ENCODE data around the gene MTCL3.

MTCL3 gene

DNA sequence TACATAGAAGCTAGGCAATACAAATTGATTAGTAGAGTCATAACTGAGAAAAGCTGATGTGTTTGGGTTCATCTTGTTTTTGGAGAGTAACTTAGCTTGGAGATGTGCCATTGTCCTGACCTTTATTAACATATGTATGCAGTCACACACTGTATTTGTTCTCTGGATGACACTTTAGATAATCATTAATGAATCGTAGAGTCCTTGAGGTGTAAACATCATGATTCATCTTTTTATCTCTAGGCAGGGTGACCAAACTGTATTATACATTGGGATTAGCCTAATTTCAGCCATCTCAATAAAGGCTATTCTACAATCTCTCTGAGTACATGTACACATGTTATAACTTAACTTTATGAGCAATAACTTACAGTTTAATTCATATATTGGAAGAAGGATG lies 3.6 kb upstream of the MTCL3 start:
- Histone ChIP-seq H3K4me3 (ENCODE audit: control insufficient read depth in 2 of 3, extremely low read depth in 1 of 3, insufficient read depth in 2 of 3, low read depth in 1 of 3, low read length in 3 of 3) (no peak overlapping the region), H3K27me3 (ENCODE audit: control insufficient read depth, extremely low read depth, insufficient read depth, low read length) (peaks cover 24% of the 10 kb centered on the region), H3K9me1 (ENCODE audit: control insufficient read depth, extremely low read depth, insufficient read depth, low read length) (no peaks in the 10 kb centered on the region), H2AFZ (ENCODE audit: control insufficient read depth, low read length) (no peak overlapping the region), H3K4me1 (ENCODE audit: control insufficient read depth, extremely low read depth, insufficient read depth, low read length) (peaks cover 4% of the 10 kb centered on the region), H3K27ac (ENCODE audit: control insufficient read depth, insufficient read depth, low read length) (no peak overlapping the region), H3K9ac (ENCODE audit: control insufficient read depth, extremely low read depth, insufficient read depth, low read length) (no peak overlapping the region), H3K36me3 (ENCODE audit: control insufficient read depth in 2 of 2, extremely low read depth in 1 of 2, insufficient read depth in 2 of 2, low read length in 2 of 2) (no peaks in the 10 kb centered on the region), H3K4me2 (ENCODE audit: control insufficient read depth, extremely low read depth, insufficient read depth, low read depth, low read length) (no peak overlapping the region), H4K20me1 (ENCODE audit: control insufficient read depth, extremely low read depth, insufficient read depth, low read length) (no peaks in the 10 kb centered on the region), H3K9me3 (ENCODE audit: control insufficient read depth, low read depth, low read length) (no peaks in the 10 kb centered on the region), H3K79me2 (ENCODE audit: control insufficient read depth, insufficient read depth, low read length) (no peaks in the 10 kb centered on the region)
- DNase-seq (ENCODE audit: low read depth, low spot score) = no peak
- TF ChIP-seq EZH2 (IDR thresholded peaks at IDR 0.05; ENCODE audit: low read length) = no peak
- TF ChIP-seq, protein P1, sequence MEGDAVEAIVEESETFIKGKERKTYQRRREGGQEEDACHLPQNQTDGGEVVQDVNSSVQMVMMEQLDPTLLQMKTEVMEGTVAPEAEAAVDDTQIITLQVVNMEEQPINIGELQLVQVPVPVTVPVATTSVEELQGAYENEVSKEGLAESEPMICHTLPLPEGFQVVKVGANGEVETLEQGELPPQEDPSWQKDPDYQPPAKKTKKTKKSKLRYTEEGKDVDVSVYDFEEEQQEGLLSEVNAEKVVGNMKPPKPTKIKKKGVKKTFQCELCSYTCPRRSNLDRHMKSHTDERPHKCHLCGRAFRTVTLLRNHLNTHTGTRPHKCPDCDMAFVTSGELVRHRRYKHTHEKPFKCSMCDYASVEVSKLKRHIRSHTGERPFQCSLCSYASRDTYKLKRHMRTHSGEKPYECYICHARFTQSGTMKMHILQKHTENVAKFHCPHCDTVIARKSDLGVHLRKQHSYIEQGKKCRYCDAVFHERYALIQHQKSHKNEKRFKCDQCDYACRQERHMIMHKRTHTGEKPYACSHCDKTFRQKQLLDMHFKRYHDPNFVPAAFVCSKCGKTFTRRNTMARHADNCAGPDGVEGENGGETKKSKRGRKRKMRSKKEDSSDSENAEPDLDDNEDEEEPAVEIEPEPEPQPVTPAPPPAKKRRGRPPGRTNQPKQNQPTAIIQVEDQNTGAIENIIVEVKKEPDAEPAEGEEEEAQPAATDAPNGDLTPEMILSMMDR (optimal IDR thresholded peaks at IDR 0.05 in 1 of 3, IDR thresholded peaks at IDR 0.05 in 1 of 3, conservative IDR thresholded peaks at IDR 0.05 in 1 of 3; ENCODE audit: extremely low read depth in 1 of 3, insufficient read depth in 2 of 3, low read length in 3 of 3) = no peak
- no peak for FAIRE-seq
- dilution Hi-C loops (cut with MboI; ENCODE audit: extremely low pct_ligation_motif_present, low sequenced_read_pairs) = no loop called here

DNA sequence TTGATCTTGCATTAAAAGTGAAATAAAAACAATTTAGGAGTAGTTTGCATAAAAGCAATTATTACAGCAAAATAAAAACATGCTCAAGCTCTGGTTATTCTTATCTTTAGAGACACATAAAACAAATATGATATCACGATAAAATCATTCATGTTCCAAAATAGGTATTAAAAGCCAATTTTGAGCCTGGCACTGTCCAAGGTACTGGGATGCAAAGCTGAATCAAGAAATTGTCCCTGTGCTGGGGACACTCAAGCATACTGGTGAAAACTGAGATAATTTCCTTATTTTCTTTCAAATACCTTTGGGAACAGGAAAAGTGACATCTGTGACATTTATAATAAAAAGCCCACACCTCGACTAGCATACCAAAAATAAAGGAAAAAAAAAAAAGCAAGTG lies 931 bp upstream of the MTCL3 start:
- TF ChIP-seq EZH2 (IDR thresholded peaks at IDR 0.05; ENCODE audit: low read length) = no peak
- TF ChIP-seq, protein P1 (optimal IDR thresholded peaks at IDR 0.05 in 1 of 3, IDR thresholded peaks at IDR 0.05 in 1 of 3, conservative IDR thresholded peaks at IDR 0.05 in 1 of 3; ENCODE audit: extremely low read depth in 1 of 3, insufficient read depth in 2 of 3, low read length in 3 of 3) = no peak
- Histone ChIP-seq H3K79me2 (ENCODE audit: control insufficient read depth, insufficient read depth, low read length) (no peaks in the 10 kb centered on the region), H3K4me3 (ENCODE audit: control insufficient read depth in 2 of 3, extremely low read depth in 1 of 3, insufficient read depth in 2 of 3, low read depth in 1 of 3, low read length in 3 of 3) (no peak overlapping the region), H3K9me3 (ENCODE audit: control insufficient read depth, low read depth, low read length) (no peaks in the 10 kb centered on the region), H3K27ac (ENCODE audit: control insufficient read depth, insufficient read depth, low read length) (no peak overlapping the region), H3K36me3 (ENCODE audit: control insufficient read depth in 2 of 2, extremely low read depth in 1 of 2, insufficient read depth in 2 of 2, low read length in 2 of 2) (no peaks in the 10 kb centered on the region), H3K4me2 (ENCODE audit: control insufficient read depth, extremely low read depth, insufficient read depth, low read depth, low read length) (no peak overlapping the region), H4K20me1 (ENCODE audit: control insufficient read depth, extremely low read depth, insufficient read depth, low read length) (no peaks in the 10 kb centered on the region), H3K4me1 (ENCODE audit: control insufficient read depth, extremely low read depth, insufficient read depth, low read length) (peaks cover 8% of the 10 kb centered on the region), H3K9me1 (ENCODE audit: control insufficient read depth, extremely low read depth, insufficient read depth, low read length) (no peaks in the 10 kb centered on the region), H3K27me3 (ENCODE audit: control insufficient read depth, extremely low read depth, insufficient read depth, low read length) (peaks cover 41% of the 10 kb centered on the region), H2AFZ (ENCODE audit: control insufficient read depth, low read length) (no peak overlapping the region), H3K9ac (ENCODE audit: control insufficient read depth, extremely low read depth, insufficient read depth, low read length) (no peak overlapping the region)
- FAIRE-seq (no peak), DNase-seq (ENCODE audit: low read depth, low spot score) (no peak)
- dilution Hi-C loops (cut with MboI; ENCODE audit: extremely low pct_ligation_motif_present, low sequenced_read_pairs) = no loop called here

Data from keratinocyte (primary cell).